GM18867 (cell line): ENCODE measurements around the gene CSMD2.
"Not testable (repeated sequence)": the region's sequence is repeated elsewhere in the genome, so short reads cannot be mapped to it uniquely, and the experiment has no call there.

Experiments used
- ATAC-seq: cut with Tn5 transposase; IDR thresholded peaks from one replicate; pipeline ENCODE4 v1.9.1; 2021; ENCODE audit warnings: mild to moderate bottlenecking, moderate library complexity; ENCODE audit not compliant: unreplicated experiment

CSMD2 gene

DNA sequence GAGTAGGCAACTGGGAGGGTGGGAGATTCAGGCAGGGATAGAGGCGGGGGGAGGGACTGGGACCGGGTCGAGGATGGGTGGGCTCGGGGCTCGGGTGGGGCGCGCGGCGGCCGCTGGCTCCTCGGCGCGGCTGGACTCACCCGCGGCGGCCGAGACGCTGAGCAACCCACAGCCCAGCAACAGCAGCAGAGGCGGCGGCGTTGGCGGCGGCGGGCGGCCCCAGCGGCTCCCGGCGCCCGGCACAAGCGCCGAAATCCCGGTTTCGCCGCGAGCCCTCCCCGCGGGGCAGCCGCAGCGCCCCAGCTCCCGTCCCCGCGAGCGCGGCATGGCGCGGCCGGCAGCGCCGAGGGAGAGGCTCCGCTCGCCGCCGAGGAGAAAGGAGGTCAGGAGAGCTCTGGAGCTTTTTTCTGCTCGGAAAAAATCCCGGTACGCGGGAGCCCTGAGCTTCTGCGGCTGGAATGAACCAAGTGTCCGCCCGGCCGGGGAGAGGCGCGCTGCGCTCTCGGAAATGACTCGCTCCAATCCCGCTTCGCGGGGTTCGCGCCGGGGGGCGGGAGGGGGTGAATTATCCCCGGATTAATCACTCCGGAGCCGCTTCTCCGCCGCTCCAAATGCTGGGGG is at the start of gene CSMD2:
TSS of gene CSMD2 (minus strand) at position 460 of the 621 bp plus-strand sequence. CDS start at position 327, 133 bp downstream.
- no peak for ATAC-seq

DNA sequence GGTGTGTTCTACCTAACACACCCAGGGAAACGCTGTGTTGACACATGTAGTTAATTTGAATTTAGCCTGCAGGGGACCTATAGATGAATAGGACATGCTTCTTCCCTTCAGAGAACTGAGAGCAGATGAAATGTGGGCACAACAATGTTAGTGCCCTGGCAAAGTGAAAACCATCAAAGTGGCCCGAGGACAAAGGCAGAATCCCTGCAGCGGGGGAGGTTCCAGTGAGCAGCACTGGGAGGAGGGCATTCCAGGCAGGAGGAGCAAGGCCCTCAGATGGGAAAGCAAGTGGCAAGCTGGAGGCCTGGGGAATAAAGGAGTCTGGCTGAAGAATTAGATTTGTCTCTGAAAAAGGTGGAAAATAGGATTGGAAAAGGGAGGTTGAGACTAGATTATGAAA is 48.9 kb upstream of the CSMD2 start:
- ATAC-seq = no peak

GRCh38 chr1:34212673-34213072 is 47.6 kb upstream of the CSMD2 start:
- ATAC-seq = no peak

GRCh38 chr1:34199927-34200326 is 34.9 kb upstream of the CSMD2 start:
- ATAC-seq = no peak

DNA sequence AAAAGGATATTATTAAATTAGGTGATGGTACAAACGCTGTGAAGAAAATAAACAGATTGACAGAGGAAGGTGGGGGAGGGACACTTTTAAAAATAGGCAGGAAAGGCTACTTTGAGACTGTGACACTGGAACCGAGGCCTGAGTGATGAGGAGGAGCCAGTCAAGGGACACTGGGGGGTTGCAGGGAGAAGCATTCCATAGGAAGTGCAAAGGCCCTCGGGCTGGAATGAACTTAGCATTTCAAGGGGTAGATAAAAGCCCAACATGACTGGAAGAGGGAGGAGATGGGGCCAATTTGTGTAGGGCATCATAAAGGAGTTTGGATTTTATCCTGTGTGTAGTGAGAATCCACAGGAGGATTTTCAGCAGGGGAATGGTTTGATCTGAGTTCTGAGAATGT is 27.6 kb upstream of the CSMD2 start:
- no peak for ATAC-seq

DNA sequence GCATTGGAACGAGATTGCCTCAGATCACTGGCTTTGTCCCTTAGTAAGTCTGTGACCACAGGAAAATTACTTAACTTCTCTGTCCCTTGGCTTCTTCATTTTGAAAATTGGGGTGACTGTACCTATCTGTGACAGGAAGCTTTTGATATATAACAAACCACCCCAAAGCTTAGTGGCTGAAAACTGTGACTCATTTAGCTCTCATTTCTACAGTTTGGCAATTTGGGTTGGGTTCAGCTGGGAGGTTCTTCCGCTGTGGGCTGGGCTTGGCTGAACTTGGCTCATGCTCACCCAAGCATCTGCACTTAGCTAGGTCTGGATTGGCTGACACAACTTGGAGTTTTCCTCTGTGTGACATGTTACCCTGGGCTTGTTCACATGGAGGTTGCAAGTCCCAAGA is 25.7 kb upstream of the CSMD2 start:
- no peak for ATAC-seq

GRCh38 chr1:34188985-34189384 is 24.0 kb upstream of the CSMD2 start:
- no peak for ATAC-seq

- no peak for ATAC-seq
Observed at GRCh38 chr1:34188418-34188817, 23.4 kb upstream of the CSMD2 start.

DNA sequence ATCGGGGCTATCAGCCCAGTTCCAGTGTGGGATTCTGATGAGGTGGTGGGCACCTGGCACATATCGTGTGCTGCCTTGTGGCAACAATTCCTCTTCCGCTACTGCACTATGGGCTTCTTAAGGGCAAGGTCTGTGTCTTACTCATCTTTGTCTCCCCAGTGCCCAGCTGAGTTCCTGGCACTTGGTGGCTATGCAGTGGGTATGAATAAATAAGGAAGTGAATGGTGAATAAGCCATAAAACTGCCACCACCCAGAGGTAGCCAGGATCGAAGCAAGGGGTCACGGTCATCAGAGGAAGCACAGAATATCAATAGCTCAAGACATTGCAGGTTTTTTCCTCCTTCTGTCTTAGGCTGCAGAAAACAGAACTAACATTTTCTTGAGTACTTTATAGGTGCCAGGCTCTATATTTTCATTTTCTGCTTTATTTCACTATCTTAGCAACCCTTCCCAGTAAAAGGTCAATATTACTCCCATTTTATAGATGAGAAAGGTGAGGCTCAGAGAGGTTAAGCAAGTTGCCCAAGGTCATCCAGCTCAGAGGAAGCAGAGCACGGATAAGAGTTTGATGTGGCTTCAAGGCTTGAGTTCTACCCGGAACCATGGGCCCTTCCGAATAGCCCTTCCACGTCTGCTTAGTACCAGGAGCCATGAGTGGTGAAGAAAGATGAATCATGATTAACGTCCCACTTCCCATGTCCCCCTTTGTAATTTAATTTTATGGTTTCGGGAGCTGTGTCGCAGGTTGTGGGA is 21.9 kb upstream of the CSMD2 start:
- ATAC-seq = no peak

DNA sequence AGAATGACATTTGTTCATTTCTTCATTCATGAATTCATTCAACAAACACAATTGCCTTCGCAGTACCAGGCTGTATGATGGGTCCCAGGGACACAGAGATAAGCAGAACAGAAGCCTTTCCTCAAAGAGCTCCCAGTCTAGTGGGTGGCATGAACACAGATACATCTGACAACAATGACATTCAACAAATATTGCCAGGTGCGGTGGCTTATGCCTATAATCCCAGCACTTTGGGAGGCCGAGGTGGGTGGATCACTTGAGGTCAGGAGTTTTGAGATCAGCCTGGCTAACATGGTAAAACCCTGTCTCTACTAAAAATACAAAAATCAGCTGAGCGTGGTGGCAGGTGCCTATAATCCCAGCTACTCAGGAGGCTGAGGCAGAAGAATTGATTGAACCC is 18.4 kb upstream of the CSMD2 start:
- ATAC-seq = not testable (repeated sequence)

DNA sequence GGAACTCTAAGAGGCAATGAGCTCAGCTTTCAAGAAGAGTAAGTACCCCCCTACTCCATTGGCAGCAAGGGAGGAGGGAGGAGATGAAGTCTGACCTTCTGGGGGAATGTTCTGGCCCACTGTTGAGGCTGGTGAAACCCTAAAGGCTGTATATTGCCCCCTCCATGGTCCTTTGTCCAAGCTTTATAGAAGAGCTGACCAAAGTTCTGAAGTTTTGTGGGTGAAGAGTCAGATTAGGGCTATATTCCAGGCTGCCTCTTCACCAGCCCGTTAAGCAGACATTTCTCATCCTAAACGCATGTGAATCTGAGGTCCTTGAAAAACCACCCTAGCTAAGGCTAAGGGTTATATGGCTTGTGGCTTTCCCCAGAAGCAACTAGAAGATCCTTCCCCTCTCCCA is 13.0 kb upstream of the CSMD2 start:
- ATAC-seq = no peak

DNA sequence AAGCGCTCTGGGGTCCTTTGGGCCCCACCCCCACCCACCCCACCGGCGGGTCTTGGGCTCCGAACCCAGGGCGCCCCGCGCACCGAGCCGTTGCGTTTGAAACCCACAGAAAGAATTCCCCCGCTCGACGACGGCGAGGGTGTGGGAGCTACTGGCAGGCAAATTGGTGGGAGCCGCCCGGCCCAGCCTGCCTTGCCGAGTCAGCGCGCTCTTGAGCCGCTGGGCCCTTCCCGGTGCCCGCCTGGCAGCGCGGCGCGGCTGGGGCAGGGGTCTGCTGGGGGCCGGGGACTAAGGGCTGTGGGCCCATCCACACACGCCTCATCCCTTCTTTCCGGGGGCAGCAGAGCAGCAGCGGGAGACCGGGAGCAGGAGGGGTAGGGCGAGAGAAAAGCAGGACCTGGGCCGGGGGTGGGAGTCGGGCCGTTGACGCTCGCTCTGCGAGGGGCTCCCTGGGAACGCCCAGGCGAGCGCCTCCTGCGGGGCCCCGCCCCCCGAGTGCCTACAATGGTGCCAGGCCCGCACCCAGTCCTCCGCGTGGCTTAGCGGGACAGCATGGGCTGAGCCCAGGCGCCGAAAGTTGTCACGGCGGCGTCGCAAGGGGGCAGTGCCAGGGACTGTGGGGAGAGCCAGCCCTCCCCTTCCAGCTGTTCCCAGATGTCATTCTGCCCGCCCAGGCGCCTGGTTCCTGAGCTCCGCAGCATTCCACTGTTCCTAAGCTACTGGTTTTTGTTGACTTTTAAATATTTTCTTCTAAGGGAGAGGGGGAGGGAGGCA is 12.0 kb upstream of the CSMD2 start, which contains the start of gene C1orf94:
TSS of gene C1orf94 (plus strand) at position 78 of the 774 bp plus-strand sequence. CDS start 883 bp downstream, outside the sequence.
- no peak for ATAC-seq

- ATAC-seq = no peak
Observed at GRCh38 chr1:34175744-34176143, 10.7 kb upstream of the CSMD2 start.

GRCh38 chr1:34167389-34167788 is 2.4 kb upstream of the CSMD2 start:
- ATAC-seq = no peak

- ATAC-seq = no peak
Observed at GRCh38 chr1:34166625-34167361, 1.8 kb upstream of the CSMD2 start.

DNA sequence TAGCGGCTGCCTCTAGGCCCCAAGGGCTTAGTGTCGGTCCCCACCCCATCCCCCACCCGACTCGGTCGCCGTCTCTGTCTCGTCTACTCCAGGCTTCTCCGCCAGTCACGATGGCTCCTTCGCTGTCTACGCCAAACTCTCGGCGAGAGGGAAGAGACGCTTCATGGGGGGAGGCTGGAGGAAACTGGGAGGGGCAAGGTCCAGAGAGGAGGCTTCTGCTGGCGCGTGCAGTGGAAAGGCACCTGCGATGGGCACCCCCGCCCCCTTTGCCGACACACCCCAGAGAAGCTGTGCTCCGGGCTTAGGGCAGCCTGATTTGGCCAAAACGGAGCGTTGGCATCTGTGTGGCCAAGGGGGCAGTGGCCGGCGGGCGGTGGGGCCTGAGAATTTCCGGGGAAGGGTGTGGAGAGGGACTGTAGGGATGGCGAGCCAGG is 1.2 kb upstream of the CSMD2 start:
- ATAC-seq = no peak

DNA sequence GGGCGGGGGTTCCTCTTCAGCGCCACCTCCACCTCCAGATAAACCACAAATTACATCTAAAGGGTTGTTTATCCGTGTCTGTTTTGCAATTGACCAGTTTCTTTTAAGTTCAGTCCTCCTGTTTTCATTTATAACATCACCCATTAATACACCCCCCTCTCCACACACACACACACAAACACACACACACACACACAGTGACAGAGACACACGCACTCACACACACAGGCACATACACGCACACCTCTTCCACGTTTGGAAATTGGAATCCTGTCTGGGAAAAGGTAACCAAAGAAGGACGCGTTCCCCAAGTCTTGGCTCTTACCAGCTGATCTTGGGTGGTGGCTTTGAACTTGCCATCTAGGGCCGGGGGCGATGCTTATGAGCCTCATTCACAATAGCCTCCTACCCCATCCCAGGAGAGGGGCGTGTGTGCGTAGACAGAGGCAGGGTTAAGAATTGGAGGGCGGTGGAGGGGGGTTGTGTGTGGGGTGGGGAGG is 442 bp upstream of the CSMD2 start:
- ATAC-seq = no peak

GRCh38 chr1:34163792-34164731 is 968 bp downstream of the CSMD2 start:
- ATAC-seq = no peak

DNA sequence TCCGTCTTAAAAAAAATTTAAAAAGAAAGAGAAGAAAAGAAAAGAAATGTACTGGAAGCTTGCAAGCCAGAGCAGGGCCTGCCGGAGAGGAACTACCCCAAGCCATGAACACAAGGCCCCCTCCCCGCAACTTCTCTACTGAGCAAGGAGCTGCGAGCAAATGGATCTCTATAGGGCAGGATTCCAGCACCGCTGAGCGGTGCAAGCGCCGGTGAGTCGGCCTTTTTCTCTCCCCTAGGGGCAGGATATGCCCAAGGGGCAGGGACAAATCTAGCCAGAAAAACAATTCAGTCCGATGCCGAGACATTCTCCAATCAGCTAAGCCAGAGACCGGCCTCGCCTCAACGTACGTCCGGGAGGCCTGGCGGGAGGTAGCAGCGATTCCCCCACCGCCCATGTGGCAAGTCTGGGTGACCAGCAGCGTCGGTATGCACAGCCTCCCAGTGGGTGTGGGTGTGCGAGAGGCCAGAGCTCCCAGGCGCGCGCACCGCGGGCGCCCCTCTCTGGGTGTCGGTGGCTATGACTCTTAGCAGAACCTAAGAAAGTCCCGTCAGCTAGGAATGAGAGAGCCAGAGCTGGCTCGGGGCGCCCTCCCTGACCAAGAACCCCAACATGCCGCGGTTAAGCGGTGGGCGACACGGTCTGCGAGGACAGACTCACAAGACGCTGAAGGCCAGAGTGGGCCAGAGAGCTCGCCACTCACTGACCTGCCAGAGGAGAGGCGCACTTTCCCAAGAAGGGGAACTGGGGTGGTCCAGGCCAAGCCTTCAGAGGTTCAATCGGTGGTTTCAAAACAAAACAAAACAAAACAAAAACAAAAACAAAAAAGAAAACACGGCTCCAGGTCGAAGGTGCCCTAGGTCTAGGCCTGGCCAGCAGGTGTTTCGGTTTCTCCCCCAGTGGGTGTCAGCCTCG is 1.9 kb downstream of the CSMD2 start:
- ATAC-seq = peak; percentile 76
